IMR-90 (cell line): ENCODE data around the gene ITPR2. TPM values are rescaled to one million over a fixed set of nuclear protein-coding genes. Genes with fewer than 3 reads are reported as not detected.
"Not testable (repeated sequence)": the region's sequence is repeated elsewhere in the genome, so short reads cannot be mapped to it uniquely, and the experiment has no call there.

Experiments used
- ATAC-seq: fragments of 200-7000 bp; cut with Tn5 transposase; 2 replicates; pipeline ENCODE4 v1.9.1; 2020; ENCODE audit warnings: low read depth, mild to moderate bottlenecking, moderate library complexity
- BruUV-seq: library from RNA; stranded (reverse); fragments of 400-500 nt; replicated peaks from 2 replicates; lab custom pipeline; 2021; lab: Mats Ljungman, UMichigan
- CTCF ChIA-PET: fragments of 300-600 bp; formaldehyde crosslinking; extraction: SDS; loops from one replicate; lab custom pipeline; 2021; ENCODE audit warnings: antibody characterized with exemption; lab: Yijun Ruan, JAX
- POLR2A ChIA-PET: fragments of 300-600 bp; sonication (Branson Sonifier 250); formaldehyde crosslinking; loops from one replicate; lab custom pipeline; 2022; ENCODE audit warnings: antibody characterized with exemption; ENCODE audit not compliant: unreplicated experiment; lab: Charles Lee
- DNase-seq: peaks from one replicate; pipeline ENCODE4 v3.0.0; 2013
- H2AFZ ChIP-seq: replicated peaks from 2 replicates; pipeline ENCODE3; 2013; ENCODE audit warnings: low read length, mild to moderate bottlenecking; ENCODE audit not compliant: poor library complexity
- H2AK5ac ChIP-seq: 2 replicates; pipeline ENCODE4 v1.6.1; 2013; ENCODE audit warnings: low read depth, low read length, inconsistent platforms
- H2AK9ac ChIP-seq: replicated peaks from 2 replicates; pipeline ENCODE3; 2013; ENCODE audit warnings: mild to moderate bottlenecking, low read depth, low read length, moderate library complexity; ENCODE audit not compliant: poor library complexity
- H2BK120ac ChIP-seq: 2 replicates; pipeline ENCODE4 v1.6.1; 2013; ENCODE audit warnings: low read depth, low read length, inconsistent platforms
- H2BK15ac ChIP-seq: 3 replicates; pipeline ENCODE4 v1.6.1; 2013; ENCODE audit warnings: low read depth, low read length, inconsistent platforms
- H2BK20ac ChIP-seq: 2 replicates; pipeline ENCODE4 v1.6.1; 2013; ENCODE audit warnings: low read depth, mild to moderate bottlenecking, inconsistent platforms, low read length, moderate library complexity
- H2BK5ac ChIP-seq: 2 replicates; pipeline ENCODE4 v1.6.1; 2013; ENCODE audit warnings: mild to moderate bottlenecking, low read depth, low read length, inconsistent platforms; ENCODE audit not compliant: poor library complexity, severe bottlenecking
- H3K14ac ChIP-seq: replicated peaks from 2 replicates; pipeline ENCODE4 v1.6.1; 2013; ENCODE audit warnings: low read depth, low read length, inconsistent platforms
- H3K18ac ChIP-seq: 2 replicates; pipeline ENCODE4 v1.6.1; 2013; ENCODE audit warnings: low read depth, low read length, control low read depth
- H3K23ac ChIP-seq: 2 replicates; pipeline ENCODE4 v1.6.1; 2013; ENCODE audit warnings: low read depth, low read length, inconsistent platforms
- H3K27ac ChIP-seq: 2 replicates; pipeline ENCODE4 v1.5.1; 2013; ENCODE audit warnings: mild to moderate bottlenecking, control low read depth, low read length; ENCODE audit not compliant: insufficient read depth
- H3K27me3 ChIP-seq: 2 replicates; pipeline ENCODE4 v1.6.1; 2013; ENCODE audit warnings: low read length; ENCODE audit not compliant: control insufficient read depth, insufficient read depth
- H3K36me3 ChIP-seq: 2 replicates; pipeline ENCODE4 v1.6.1; 2013; ENCODE audit warnings: low read length, mixed read lengths; ENCODE audit not compliant: control insufficient read depth, insufficient read depth
- H3K4ac ChIP-seq: 2 replicates; pipeline ENCODE4 v1.6.1; 2013; ENCODE audit warnings: low read depth, low read length, inconsistent platforms
- H3K4me1 ChIP-seq: 2 replicates; pipeline ENCODE4 v1.6.1; 2013; ENCODE audit warnings: low read length, mixed read lengths; ENCODE audit not compliant: control insufficient read depth, insufficient read depth
- H3K4me2 ChIP-seq: 2 replicates; pipeline ENCODE4 v1.6.1; 2013; ENCODE audit warnings: low read depth, mild to moderate bottlenecking, control low read depth, low read length, moderate library complexity
- H3K4me3 ChIP-seq: 2 replicates; pipeline ENCODE4 v1.5.1; 2013; ENCODE audit warnings: low read depth, mild to moderate bottlenecking, control low read depth, low read length, moderate library complexity; ENCODE audit not compliant: insufficient read depth
- H3K56ac ChIP-seq: 2 replicates; pipeline ENCODE4 v1.6.1; 2013; ENCODE audit warnings: low read length, inconsistent platforms; ENCODE audit not compliant: insufficient read depth; ENCODE audit errors: extremely low read depth
- H3K79me1 ChIP-seq, 2 experiments: 2 replicates each; pipeline ENCODE4 v1.6.1; 2013; ENCODE audit warnings: low read length in 2 of 2, inconsistent platforms in 1 of 2, low read depth in 1 of 2
- H3K9ac ChIP-seq: 2 replicates; pipeline ENCODE4 v1.6.1; 2013; ENCODE audit warnings: low read depth, low read length, control low read depth
- H3K9me1 ChIP-seq: 2 replicates; pipeline ENCODE4 v1.6.1; 2013; ENCODE audit warnings: low read length, inconsistent platforms; ENCODE audit not compliant: insufficient read depth
- H3K9me3 ChIP-seq: 2 replicates; pipeline ENCODE4 v1.6.1; 2013; ENCODE audit warnings: low read length; ENCODE audit not compliant: control insufficient read depth, insufficient read depth
- H4K20me1 ChIP-seq: 2 replicates; pipeline ENCODE4 v1.6.1; 2013; ENCODE audit warnings: low read length, inconsistent platforms; ENCODE audit not compliant: insufficient read depth
- H4K5ac ChIP-seq: 2 replicates; pipeline ENCODE4 v1.6.1; 2013; ENCODE audit warnings: mild to moderate bottlenecking, low read depth, low read length, control low read depth
- H4K8ac ChIP-seq, 2 experiments: 2 replicates each; pipeline ENCODE4 v1.6.1; 2013; ENCODE audit warnings: low read depth in 2 of 2, low read length in 2 of 2, control low read depth in 1 of 2, inconsistent platforms in 1 of 2
- H4K91ac ChIP-seq: 2 replicates; pipeline ENCODE4 v1.6.1; 2013; ENCODE audit warnings: low read depth, low read length, inconsistent platforms; ENCODE audit not compliant: insufficient read depth
- NFE2L2 ChIP-seq: fragments of 150-350 bp; IDR thresholded peaks from 2 replicates; pipeline ENCODE4 v1.6.1; 2016; ENCODE audit warnings: low read depth, mild to moderate bottlenecking, low read length
- RCOR1 ChIP-seq: IDR thresholded peaks from 2 replicates; pipeline ENCODE4 v1.6.1; 2012; ENCODE audit warnings: mild to moderate bottlenecking, low read length, improper control_type of control experiment; ENCODE audit not compliant: insufficient replicate concordance
- SMC3 ChIP-seq: fragments of 150-350 bp; IDR thresholded peaks from 2 replicates; pipeline ENCODE4 v1.6.1; 2016; ENCODE audit warnings: low read depth, mild to moderate bottlenecking, antibody characterized with exemption, low read length, moderate library complexity
- USF2 ChIP-seq: fragments of 150-350 bp; IDR thresholded peaks from 2 replicates; pipeline ENCODE4 v1.6.1; 2017; ENCODE audit warnings: mild to moderate bottlenecking, antibody characterized with exemption, low read length, low read depth
- WGBS, 2 experiments: methylation state at CpG; one replicate each; pipeline versions ENCODE4 v1.1.5 to v1.1.7; 2013; ENCODE audit warnings: missing lambda C conversion rate in 2 of 2; ENCODE audit not compliant: insufficient read length in 1 of 2; ENCODE audit errors: extremely low coverage in 2 of 2; 5-methylcytosine and 5-hydroxymethylcytosine counted together
- dilution Hi-C: fragments of 300-500 bp; cut with HindIII; formaldehyde crosslinking; loops from one replicate; pipeline ENCODE4 v1.14.3; 2018; ENCODE audit warnings: low sequenced_read_pairs; ENCODE audit not compliant: unreplicated experiment
- in situ Hi-C: fragments of 300-500 bp; cut with MboI; formaldehyde crosslinking; loops from 3 replicates; pipeline ENCODE4 v1.14.3; 2019; ENCODE audit warnings: low sequenced_read_pairs, inconsistent platforms, mixed read lengths
- intact Hi-C: fragments of 100-400 bp; cut with micrococcal nuclease; formaldehyde crosslinking; loops from 2 replicates; pipeline ENCODE4 v1.10.0; 2022
- polyA plus RNA-seq, 3 experiments: library from polyadenylated mRNA; depleted of rRNA; stranded (reverse); fragments of >200 nt; gene quantifications; 2 replicates each; pipeline ENCODE4 v1.2.3, GENCODE V29; 2012; ENCODE audit warnings: low replicate concordance in 1 of 3
- total RNA-seq: library from RNA; depleted of rRNA; stranded (reverse); fragments of >200 nt; gene quantifications from 2 replicates; pipeline ENCODE4 v1.2.3, GENCODE V29; 2012

ITPR2 gene
- total and polyA plus RNA-seq, 2 of the 4 experiments (the other 2 are of a cell fraction) = 1.2 to 9.0 TPM

- H2AFZ ChIP-seq = no peak overlapping the region
- ChIA-PET POLR2A (no interaction called here), CTCF (interaction anchor here (0.7 kb wide), 1 partner anchor 65 kb away, joined by 3 read pairs; no protein-coding TSS in a partner anchor)
- no peak overlapping the region for H3K4ac ChIP-seq
- ATAC-seq (no peak), DNase-seq (peak; percentile 11)
- no peak overlapping the region for H4K5ac ChIP-seq
- H3K79me1 ChIP-seq = peaks cover 0 to 9% of the 10 kb centered on the region in 2 experiments; a peak in 1 of 4 replicates
- no peaks in the 10 kb centered on the region for H3K36me3 ChIP-seq
- H4K91ac ChIP-seq = no peak overlapping the region
- H2AK9ac ChIP-seq = no peak overlapping the region
- no peak overlapping the region for H3K4me2 ChIP-seq
- H2AK5ac ChIP-seq = no peak overlapping the region; the same call in 1 of the 2 replicates
- H3K9me3 ChIP-seq = no peaks in the 10 kb centered on the region
- peak overlapping the region; percentile 42; the same call in 1 of the 2 replicates for H3K18ac ChIP-seq
- TF ChIP-seq RCOR1 (no peak), USF2 (no peak), SMC3 (no peak), NFE2L2 (no peak)
- in situ Hi-C loops = no loop called here
- no peak overlapping the region for H3K27ac ChIP-seq
- intact Hi-C loops = no loop called here
- H4K8ac ChIP-seq = no peak overlapping the region; a peak in 1 of 4 replicates
- H2BK5ac ChIP-seq = peak overlapping the region; percentile 27
- H2BK15ac ChIP-seq = peak overlapping the region; percentile 1; the same call in 1 of the 3 replicates
- H3K27me3 ChIP-seq = no peaks in the 10 kb centered on the region
- peaks cover 20% of the 10 kb centered on the region for H3K4me1 ChIP-seq
- no peak overlapping the region for H3K23ac ChIP-seq
- no peak overlapping the region for H3K4me3 ChIP-seq
- H3K14ac ChIP-seq = no peak overlapping the region; the same call in 1 of the 2 replicates
- dilution Hi-C loops = no loop called here
- H2BK120ac ChIP-seq = no peak overlapping the region
- no peaks in the 10 kb centered on the region for H4K20me1 ChIP-seq
- no TSS peak for BruUV-seq
- H3K56ac ChIP-seq = no peak overlapping the region
- no peak overlapping the region for H2BK20ac ChIP-seq
- H3K9ac ChIP-seq = no peak overlapping the region
- H3K9me1 ChIP-seq = peaks cover 14% of the 10 kb centered on the region
- WGBS, 2 experiments = no CpG with 5 or more reads among the region's 3 CpGs
Observed at GRCh38 chr12:26786491-26786864, 46.5 kb downstream of the ITPR2 start.

- H4K20me1 ChIP-seq, H3K14ac ChIP-seq, ATAC-seq, H3K23ac ChIP-seq, DNase-seq, H3K9me3 ChIP-seq, H3K79me1 ChIP-seq, H2BK15ac ChIP-seq, dilution Hi-C loops, H4K91ac ChIP-seq, POLR2A ChIA-PET, H2AK9ac ChIP-seq, CTCF ChIA-PET, in situ Hi-C loops, H3K56ac ChIP-seq, H2AK5ac ChIP-seq, H4K5ac ChIP-seq, H2BK5ac ChIP-seq, H2AFZ ChIP-seq, H3K36me3 ChIP-seq, H3K18ac ChIP-seq, H3K4me3 ChIP-seq, H2BK120ac ChIP-seq, H4K8ac ChIP-seq, BruUV-seq, H3K4me2 ChIP-seq, H3K9ac ChIP-seq, H2BK20ac ChIP-seq, H3K27ac ChIP-seq, H3K27me3 ChIP-seq, H3K4ac ChIP-seq: not testable (repeated sequence)
- Histone ChIP-seq H3K9me1 (peaks cover 11% of the 10 kb centered on the region), H3K4me1 (peaks cover 15% of the 10 kb centered on the region)
- WGBS, 2 experiments = 100% methylated on average over 1 of the region's 3 CpGs; no CpG with 5 or more reads in 1 of the 2 experiments
- intact Hi-C loops = loop anchor here (5.0 kb wide), 1 partner anchor 62 kb away; no protein-coding TSS in a partner anchor
Observed at GRCh38 chr12:26783816-26784379, 49.1 kb downstream of the ITPR2 start.
